Measurements from ENCODE around the gene OPN4. TPM values are rescaled to one million over a fixed set of nuclear protein-coding genes. Genes with fewer than 3 reads are reported as not detected.

The OPN4 gene
- total and polyA plus RNA-seq, 3 donors from 2014 or later, result 0.19 TPM; not detected in 2

DNA sequence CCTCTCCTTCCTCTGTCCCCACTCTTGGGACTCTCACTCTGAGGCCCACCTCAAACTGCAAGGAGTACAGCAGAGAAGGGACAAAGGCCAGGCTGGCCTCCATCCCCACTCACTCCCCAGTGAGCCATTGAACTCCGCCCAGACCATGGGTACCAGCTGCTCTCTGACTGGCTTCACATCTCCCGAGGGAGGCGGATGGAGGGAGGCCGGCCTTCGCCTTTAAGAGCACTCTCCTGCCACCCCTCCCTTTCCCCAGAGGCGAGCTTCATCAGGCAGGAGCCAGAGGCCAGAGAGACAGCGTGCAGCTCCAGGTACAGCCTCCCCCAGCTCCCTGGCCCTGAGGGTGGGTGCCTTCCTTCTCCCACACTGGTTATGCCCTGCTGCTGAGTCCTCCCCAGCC, 12.2 kb downstream of the OPN4 start:
- no peak for DNase-seq
- H3K27ac ChIP-seq, result no peak overlapping the region
- no peaks in the 10 kb centered on the region for H3K9me3 ChIP-seq
- peaks cover 51% of the 10 kb centered on the region for H3K4me1 ChIP-seq
- TF ChIP-seq, protein P1, sequence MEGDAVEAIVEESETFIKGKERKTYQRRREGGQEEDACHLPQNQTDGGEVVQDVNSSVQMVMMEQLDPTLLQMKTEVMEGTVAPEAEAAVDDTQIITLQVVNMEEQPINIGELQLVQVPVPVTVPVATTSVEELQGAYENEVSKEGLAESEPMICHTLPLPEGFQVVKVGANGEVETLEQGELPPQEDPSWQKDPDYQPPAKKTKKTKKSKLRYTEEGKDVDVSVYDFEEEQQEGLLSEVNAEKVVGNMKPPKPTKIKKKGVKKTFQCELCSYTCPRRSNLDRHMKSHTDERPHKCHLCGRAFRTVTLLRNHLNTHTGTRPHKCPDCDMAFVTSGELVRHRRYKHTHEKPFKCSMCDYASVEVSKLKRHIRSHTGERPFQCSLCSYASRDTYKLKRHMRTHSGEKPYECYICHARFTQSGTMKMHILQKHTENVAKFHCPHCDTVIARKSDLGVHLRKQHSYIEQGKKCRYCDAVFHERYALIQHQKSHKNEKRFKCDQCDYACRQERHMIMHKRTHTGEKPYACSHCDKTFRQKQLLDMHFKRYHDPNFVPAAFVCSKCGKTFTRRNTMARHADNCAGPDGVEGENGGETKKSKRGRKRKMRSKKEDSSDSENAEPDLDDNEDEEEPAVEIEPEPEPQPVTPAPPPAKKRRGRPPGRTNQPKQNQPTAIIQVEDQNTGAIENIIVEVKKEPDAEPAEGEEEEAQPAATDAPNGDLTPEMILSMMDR (IDR thresholded peaks at IDR 0.05), result no peak
- WGBS, 2 donors, result 62 to 73% methylated on average over 4 to 7 of the region's 7 CpGs
- no peaks in the 10 kb centered on the region for H3K27me3 ChIP-seq
- H3K4me3 ChIP-seq, result no peak overlapping the region
- H3K36me3 ChIP-seq (ENCODE audit: low read depth, missing control alignments), result no peaks in the 10 kb centered on the region
- intact Hi-C loops (cut with DNase I; ENCODE audit: low total_unique reads), result no loop called here

DNA sequence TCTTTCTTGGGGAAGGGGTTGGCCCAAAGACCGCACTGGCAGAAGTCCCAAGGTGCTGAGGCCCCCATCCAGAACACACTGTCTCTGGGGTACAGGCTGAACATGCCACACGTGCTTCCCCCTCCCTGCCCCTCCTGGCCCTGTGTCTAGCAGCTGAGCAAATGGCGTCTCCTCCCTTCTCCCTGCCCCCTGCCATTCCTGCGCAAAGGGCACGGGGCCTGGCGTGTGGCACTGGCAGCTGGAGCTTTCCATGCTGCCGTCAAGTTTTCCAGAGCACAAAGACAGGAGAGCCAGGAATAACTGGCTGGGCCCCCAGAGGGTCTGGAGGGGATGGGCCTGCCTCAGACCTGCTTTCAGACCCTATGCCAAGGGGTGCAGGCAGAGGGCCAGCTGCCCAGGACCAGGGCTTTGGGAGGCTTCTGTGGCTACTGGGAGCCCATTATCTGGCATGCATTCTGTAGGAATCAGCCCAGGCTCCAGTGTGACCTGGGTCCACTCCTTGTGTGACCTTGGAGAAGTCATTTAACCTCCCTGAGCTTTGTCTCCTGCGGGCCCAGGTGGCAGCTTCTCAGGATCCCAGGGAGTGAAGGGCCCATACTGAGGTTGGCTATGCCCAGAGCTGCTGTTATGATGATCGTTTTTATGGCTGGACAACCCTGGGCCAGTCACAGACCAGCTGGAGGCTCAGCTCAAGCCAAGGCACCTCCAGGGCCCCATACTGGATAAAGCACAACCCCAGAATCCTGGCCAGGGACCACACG, 13.3 kb downstream of the OPN4 start:
- intact Hi-C loops (cut with DNase I; ENCODE audit: low total_unique reads), result no loop called here
- DNase-seq, result no peak
- Histone ChIP-seq H3K9me3 (no peaks in the 10 kb centered on the region), H3K4me1 (peaks cover 55% of the 10 kb centered on the region), H3K36me3 (ENCODE audit: low read depth, missing control alignments) (no peaks in the 10 kb centered on the region), H3K27ac (peak overlapping the region; percentile 31 to 36), H3K27me3 (no peaks in the 10 kb centered on the region), H3K4me3 (no peak overlapping the region)
- 72 to 79% methylated on average over 6 to 10 of the region's 10 CpGs for WGBS, 2 donors
- TF ChIP-seq, protein P1 (IDR thresholded peaks at IDR 0.05), result no peak
- TF ChIP-seq POLR2A (IDR thresholded peaks at IDR 0.05), result no peak

DNA sequence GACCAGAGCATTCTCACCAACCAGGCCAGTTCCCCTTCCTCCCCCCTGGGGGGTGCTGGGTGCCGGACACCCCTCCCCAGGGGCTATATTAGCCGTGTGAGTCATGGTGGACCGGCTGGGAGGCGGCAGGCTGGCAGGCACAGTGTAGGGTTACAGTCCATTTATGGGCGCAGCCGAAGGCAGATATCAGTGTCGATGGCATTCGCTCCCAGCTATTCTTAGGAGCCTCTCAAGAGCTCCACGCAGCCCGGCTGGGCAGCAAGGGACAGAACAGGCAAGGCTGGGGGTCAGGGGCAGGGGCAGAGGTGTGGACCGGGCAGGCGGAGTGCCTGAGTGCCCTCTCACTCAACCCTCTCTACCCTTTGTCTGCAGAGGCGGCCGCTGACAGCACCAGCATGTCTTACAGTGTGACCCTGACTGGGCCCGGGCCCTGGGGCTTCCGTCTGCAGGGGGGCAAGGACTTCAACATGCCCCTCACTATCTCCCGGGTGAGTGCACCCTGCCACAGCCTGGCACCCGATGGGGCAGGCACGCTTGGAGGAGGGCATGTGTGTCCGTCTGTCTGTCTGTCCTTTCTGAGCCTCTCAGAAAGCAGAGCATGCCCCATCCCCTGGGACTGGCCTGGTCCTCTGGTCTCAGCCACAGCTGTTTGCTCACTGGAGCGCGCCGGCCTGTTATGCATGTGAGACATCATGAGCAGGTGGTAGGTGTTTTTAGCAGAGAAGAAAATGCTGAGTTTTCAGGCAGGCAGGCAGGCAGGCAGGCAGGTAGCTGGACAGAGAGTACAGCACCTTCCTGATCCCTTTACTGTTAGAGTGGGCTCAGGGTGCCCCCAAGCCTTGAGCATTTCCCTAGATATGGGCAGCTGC, 14.2 kb downstream of the OPN4 start, which contains the start of gene LDB3:
Gene LDB3, plus strand, starts transcription at position 215 of the 869 bp plus-strand sequence. Its CDS starts 181 bp downstream, at position 396.
- Histone ChIP-seq H3K27me3 (no peaks in the 10 kb centered on the region), H3K27ac (peak within 1 kb of the TSS; percentile 31 to 36), H3K9me3 (no peaks in the 10 kb centered on the region), H3K4me1 (peaks cover 62% of the 10 kb centered on the region), H3K4me3 (no peak within 1 kb of the TSS), H3K36me3 (ENCODE audit: low read depth, missing control alignments) (no peaks in the 10 kb centered on the region)
- intact Hi-C loops (cut with DNase I; ENCODE audit: low total_unique reads), result no loop called here
- 60 to 76% methylated on average over 7 to 23 of the region's 23 CpGs for WGBS, 2 donors
- DNase-seq, result no peak
- TF ChIP-seq POLR2A (IDR thresholded peaks at IDR 0.05), result no peak
- TF ChIP-seq, protein P1 (IDR thresholded peaks at IDR 0.05), result no peak

DNA sequence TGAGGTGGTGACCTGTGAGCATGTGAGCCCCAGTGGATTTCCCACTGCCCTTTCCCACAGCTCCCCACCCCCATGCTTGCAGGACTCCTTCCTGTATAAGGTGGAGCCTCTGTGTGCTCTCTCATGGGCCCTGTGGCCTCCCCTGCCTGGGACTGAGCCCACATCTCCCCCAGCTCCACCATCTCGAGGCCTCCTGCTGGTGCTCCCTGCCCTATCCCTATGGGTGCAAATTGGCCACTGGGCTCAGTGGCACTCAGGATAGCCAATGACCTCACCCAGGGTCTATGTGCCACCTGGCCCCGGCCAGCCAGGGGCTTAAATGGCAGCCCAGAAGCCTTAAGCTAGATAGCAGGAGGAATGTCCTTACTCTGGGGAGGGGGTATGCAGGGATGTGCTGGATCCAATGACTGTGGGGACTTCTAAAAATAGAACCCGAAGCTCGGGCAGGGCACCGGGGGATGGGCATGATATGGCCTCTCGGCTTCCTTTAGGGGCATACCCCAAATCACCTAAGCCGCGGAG, 16.0 kb downstream of the OPN4 start:
- TF ChIP-seq, protein P1 (IDR thresholded peaks at IDR 0.05), result no peak
- TF ChIP-seq POLR2A (IDR thresholded peaks at IDR 0.05), result no peak
- 81 to 90% methylated on average over 3 to 8 of the region's 8 CpGs for WGBS, 2 donors
- DNase-seq, result no peak
- Histone ChIP-seq H3K27me3 (no peaks in the 10 kb centered on the region), H3K4me3 (no peak overlapping the region), H3K4me1 (peaks cover 50% of the 10 kb centered on the region), H3K27ac (no peak overlapping the region), H3K9me3 (no peaks in the 10 kb centered on the region), H3K36me3 (ENCODE audit: low read depth, missing control alignments) (no peaks in the 10 kb centered on the region)
- intact Hi-C loops (cut with DNase I; ENCODE audit: low total_unique reads), result no loop called here

Measured in testis (tissue), 3 donors.